ENCODE data around the gene FAR2.
"Not testable (repeated sequence)": the region's sequence is repeated elsewhere in the genome, so short reads cannot be mapped to it uniquely, and the experiment has no call there.

FAR2 gene

DNA sequence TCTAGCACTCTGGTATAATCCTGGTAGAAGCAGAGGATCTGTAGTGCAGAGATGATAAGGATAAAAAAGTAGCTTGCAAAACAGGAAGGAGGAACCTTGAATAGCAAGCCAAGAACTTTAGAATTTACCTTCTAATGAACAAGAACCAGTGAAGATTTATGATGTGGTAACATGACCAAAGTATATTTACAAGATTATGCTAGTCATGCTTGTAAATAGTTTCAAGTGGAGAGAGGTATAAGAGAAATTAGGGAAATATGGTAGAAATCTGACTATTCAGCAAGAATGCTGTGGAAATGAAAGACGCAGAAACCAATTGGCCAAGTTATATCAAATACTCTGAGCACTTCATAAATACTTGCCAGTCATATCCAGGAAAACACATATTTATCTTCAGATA, 184.1 kb downstream of the FAR2 start:
- DNase-seq (ENCODE audit: low spot score) = no peak

DNA sequence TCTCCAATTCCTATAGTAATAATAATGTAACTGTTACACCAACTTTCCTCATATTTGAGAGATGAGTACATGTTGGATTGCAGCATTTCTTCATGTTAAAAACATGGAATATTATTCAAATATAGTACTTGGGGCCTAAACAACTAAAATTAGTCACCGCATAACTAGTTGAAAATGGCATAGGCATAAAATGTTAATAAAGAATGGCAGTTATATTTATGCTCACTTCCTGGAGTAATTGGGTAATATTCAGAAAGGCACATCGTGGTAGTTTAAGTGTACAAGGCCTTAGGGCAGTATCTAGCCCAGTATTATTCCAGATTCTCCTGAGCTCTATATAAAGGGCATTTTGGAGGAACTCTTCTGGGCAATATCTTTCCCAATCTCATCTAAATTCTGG, 185.9 kb downstream of the FAR2 start:
- no peak for DNase-seq (ENCODE audit: low spot score)

DNA sequence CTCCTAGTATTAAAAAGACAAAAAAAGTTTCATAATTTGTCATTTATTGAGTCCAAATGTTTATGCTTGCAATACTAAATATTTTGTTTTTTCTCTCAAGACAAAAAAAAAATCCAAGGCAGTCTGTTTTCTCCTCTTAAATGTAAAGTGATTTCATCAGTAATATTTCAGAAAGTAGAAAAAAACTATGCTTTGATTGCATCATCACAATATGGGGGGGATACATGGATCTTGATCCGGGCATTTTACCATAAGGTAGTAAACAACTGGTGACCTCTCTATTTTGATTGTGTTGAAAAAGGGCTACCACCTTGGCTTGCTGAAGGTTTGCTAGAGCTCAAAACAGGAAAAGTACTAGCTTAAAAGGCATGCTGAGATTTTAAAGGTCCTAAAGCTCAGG, 188.2 kb downstream of the FAR2 start:
- no peak for DNase-seq (ENCODE audit: low spot score)

- DNase-seq (ENCODE audit: low spot score) = no peak
Observed at GRCh38 chr12:29343022-29343799, 194.1 kb downstream of the FAR2 start.

- DNase-seq (ENCODE audit: low spot score) = no peak
Observed at GRCh38 chr12:29346769-29347421, 197.8 kb downstream of the FAR2 start.

DNA sequence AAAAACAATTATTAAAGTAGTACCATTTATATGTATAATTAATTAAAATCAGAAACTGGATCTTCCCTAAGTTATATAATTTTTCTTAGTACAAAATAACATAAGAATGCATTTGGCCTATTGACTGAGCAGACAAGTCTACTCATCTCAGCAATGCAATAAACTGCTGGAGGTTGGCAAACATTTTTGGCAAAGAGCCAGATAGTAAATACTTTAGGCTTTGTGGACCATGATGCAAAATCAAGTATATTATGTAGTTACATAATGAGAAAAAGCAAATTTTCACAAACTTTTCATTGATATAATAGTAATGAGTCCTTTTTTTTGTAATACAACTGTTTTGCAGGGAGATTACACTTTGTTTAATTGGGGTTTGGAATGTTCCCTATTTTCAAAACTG, 201.0 kb downstream of the FAR2 start:
- no peak for DNase-seq (ENCODE audit: low spot score)

GRCh38 chr12:29354954-29355353, 205.9 kb downstream of the FAR2 start:
- no peak for DNase-seq (ENCODE audit: low spot score)

DNA sequence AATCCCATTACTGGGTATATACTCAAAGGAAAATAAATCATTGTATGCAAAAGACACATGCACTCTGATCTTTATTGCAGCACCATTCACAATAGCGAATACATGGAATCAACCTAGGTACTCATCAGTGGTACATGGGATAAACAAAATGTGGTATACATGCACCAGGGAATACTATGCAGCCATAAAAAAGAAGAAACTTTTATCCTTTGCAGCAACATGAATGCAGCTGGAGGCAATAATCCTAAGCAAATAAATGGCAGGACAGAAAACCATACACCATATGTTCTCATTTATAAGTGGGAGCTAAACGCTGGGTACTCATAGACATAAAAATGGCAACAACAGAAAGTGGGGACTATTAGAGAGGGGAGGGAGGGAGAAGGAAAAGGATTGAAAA, 216.0 kb downstream of the FAR2 start:
- DNase-seq (ENCODE audit: low spot score) = no peak

DNA sequence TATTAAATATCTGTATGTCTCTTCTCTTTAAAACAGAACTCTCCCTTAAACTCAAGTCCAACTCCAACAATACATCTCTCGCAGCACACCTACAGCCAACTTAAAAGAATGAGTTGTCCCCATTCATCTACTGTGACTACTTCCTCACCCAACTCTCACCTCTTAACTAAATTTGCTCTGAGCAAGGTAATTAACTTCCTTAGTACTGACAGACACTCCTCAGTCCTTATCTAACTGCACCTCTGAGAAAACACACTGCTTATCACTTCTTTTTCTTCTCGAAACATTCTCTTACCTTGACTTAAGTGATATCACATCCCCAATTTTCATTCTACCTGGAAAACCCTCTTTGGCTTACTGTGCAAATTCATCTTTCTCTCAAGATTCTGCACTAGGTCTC, 224.9 kb downstream of the FAR2 start:
- DNase-seq (ENCODE audit: low spot score) = no peak

DNA sequence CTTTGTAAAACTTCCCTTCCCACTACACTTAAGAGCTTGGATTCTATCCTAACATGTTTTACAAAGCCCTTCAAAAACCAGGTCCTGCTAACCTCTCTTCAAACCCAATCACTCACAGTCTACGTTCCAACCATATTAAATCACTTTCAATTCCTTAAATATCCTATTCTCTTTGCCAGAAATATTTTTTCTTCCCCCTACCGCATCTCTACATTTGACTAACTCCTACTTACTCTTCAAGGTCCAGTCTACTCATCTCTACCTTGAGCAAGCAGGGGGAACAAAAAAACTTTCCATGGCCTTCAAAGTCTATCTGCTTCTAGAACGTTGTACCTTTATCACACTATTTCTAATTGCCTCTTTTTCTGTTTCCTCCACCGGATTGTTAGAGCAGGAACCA, 225.8 kb downstream of the FAR2 start:
- DNase-seq (ENCODE audit: low spot score) = no peak

DNA sequence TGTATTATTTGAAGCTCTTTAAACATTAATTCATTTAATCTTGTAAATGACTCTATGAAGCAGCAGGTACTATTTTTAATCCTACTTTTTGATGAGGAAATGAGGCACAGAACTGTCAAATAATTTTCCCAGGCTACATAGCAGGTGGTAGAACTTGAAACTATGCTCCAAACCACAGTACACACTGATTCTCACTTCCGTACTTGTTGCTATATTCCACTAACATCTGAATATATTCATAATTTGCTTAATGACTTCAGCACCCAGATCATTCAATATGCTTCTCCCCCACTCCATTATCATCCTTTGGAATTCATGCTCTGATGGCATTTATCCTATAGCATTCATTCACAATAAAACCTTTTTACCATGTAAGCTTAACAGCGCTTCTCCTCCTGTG, 227.0 kb downstream of the FAR2 start:
- DNase-seq (ENCODE audit: low spot score) = no peak

DNA sequence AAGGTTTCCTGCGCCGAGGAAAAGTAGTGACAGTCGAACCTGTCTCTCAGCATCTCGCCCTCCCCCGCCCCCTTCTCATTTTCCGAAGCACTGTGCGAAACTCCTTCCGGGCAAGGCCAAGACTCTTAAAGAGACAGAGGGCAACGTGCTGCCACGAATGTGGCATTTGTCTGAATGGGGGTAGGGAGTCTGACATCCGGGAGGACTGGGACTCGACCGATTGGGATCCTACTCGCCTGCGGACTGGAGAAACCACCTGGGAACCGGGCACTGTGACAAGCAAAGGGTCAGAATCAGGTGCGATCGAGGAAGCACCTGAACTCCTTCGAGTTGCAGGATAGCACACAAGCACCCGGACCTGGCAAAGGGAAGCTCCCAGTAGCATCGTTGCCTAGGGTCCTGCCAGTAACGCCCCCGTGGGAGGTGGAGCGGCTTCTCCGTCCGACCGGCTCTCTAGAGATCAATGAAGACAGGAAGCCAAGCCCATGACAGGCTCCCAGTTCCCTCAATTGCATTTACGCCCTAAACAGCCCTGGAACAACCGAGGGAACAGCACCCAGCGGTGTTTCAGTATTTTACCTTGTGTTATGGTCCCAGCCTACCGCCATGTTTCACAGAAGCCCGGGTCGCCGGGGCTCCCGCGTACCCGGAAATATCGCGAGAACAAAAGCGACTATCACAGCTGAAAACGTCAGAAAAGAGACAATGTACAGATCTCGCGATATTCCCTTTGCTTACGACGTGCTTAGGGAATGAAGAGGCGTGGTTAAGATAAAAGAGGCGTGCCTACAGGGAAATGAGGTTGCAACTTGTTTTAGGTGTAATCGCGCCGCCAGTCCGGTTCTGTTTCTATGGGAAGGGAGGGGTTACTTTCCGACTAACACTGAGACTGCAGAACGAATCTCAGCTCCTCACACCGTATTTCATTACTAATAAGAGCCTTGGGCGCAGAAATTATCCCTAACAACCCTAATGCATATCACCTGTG, 231.8 kb downstream of the FAR2 start, which contains the start of gene ERGIC2:
Gene ERGIC2 (minus strand): TSS at position 637 of the 988 bp plus-strand sequence. CDS start 9,539 bp downstream, outside the sequence.
- peak; percentile 78 for DNase-seq (ENCODE audit: low spot score)

- no peak for DNase-seq (ENCODE audit: low spot score)
Observed at GRCh38 chr12:29382251-29382650, 233.2 kb downstream of the FAR2 start.

DNA sequence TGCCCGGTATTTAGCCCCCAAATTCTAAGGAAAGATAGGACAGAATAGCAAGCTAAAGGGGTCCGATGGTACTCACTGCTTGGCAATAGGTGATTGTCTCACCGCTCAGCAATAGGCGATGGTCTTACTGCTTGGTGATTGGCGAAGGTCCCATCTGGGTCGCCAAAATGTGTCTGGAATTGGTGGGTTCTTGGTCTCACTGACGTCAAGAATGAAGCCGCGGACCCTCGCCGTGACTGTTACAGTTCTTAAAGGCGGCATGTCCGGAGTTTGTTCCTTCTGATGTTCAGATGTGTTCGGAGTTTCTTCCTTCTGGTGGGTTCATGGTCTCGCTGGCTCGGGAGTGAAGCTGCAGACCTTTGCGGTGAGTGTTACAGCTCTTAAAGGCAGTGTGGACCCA, 236.1 kb downstream of the FAR2 start:
- not testable (repeated sequence) for DNase-seq (ENCODE audit: low spot score)
